GM15510 (cell line): ENCODE measurements around the gene BCL2L12.

Experiments
- POLR2A ChIP-seq: IDR thresholded peaks from 3 replicates; pipeline ENCODE4 v1.6.1; 2011; ENCODE audit warnings: borderline replicate concordance; ENCODE audit not compliant: insufficient read length; ENCODE audit errors: extremely low read depth

Gene BCL2L12, protein sequence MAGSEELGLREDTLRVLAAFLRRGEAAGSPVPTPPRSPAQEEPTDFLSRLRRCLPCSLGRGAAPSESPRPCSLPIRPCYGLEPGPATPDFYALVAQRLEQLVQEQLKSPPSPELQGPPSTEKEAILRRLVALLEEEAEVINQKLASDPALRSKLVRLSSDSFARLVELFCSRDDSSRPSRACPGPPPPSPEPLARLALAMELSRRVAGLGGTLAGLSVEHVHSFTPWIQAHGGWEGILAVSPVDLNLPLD

DNA sequence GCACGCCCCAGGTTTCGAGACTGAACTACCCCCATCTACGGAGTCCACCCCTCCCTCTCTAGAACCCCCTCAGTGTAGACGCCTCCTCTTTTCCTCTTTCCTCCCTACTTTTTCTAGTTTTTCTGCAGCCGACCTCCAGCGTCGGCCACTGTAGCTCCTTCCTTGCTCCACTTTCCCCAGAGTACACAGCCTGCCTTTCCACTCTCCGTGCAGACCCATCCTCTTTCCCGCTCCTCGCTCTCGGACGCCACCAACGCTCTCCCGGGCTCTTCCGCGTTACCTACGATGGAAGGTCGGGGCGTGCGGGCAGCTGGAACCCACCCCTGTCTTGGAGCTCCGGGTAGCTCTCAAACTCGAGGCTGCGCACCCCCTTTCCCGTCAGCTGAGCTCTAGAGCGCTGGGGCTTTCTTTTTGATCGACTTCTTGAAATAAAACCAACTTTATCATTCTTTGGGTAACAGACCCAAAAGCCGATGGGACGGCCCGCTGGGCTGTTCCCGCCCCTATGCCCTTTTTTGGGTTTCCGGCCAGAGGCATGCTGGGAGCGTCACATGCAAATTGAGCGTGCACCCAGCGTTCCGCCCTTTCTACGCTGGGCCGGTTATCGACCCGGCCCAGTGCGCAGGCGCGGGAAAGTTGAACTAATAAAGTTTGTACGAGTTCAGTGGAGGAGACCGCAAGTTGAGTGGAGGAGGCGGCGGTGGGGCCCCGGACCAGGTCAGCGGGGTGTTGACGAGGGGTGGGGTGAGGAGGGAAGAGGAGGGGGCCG, at the start of gene BCL2L12, which contains the start of gene IRF3:
TSS of gene BCL2L12 (plus strand) at position 583 of the 769 bp plus-strand sequence. CDS start 760 bp downstream, outside the sequence.
TSS of gene IRF3 (minus strand) at position 507 of the 769 bp plus-strand sequence. CDS start 1,019 bp downstream, outside the sequence.
- no peak for TF ChIP-seq POLR2A

DNA sequence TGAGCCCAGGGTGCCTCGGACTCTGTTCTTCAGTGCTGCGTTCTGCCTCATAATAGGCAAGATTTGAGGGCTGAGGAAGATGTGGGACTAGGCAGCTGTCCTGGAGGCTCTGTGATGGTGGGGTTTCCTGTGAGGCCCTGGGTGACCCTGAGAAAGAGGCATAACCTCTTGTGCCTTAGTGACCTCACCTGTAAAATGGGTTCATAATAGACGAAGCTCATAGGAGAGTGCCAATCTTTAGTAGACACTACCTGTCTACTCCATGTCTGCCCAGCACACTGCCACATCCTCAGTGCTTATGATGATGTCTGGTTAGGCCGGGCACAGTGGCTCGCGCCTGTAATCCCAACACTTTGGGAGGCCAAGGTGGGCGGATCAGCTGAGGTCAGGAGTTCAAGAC, 49.2 kb upstream of the BCL2L12 start:
- TF ChIP-seq POLR2A: no peak

DNA sequence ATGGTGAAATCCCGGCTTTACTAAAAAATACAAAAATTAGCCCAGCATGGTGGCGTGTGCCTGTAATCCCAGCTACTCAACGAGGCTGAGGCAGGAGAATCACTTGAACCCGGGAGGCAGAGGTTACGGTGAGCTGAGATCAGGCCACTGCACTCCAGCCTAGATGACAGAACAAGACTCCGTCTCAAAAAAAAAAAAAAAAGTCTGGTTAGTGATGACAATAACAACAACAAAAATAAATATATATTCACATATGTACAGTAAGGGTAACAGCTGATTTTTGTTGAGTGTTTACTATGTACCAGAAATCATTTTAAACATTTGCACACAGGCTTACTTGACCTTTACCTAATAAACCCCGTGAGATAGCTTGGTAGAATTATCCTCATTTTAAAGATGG, 48.8 kb upstream of the BCL2L12 start:
- no peak for TF ChIP-seq POLR2A

DNA sequence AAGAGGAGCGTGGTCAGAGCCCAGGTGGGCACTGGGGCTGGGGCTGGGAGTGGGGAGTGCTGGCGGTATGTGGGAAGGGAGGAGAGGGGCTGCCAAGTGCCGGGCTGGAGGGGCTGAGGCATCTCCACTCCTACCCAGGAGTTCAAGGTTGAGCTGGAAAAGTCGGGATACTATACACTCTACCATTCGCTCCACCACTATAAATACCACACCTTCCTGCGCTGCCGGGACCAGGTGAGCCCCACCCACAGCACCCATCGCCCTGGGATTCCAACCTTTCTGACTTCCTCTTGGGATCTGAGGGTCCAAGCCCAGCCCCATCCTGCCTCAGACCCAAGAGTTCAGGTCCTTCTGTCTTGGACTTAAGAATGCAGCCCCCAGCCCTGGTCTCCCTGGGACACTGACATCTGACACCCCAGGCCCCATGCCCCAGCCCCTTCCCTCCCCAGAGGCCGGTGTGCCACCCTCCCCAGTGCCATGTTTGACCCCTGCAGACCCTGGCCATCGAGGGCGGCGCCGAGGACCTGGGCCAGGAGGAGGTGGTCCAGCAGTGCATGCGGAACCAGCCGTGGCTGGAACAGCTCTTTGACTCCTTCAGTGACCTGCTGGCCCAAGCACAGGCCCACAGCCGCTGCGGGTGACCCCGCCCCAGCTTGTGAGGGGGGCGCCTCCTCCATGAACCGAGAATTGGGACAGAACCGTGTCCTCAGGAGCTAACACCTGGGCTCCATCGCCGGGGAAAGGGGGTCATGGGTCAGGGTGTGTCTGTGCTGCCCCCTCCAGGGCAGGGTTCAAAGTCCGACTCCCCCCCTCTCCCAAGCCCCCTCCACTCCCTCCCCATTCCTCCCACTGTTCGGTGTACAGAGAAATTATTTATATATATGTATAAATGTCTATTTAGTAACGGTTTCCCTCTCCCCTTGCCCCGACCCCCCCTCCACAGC, 40.5 kb upstream of the BCL2L12 start:
- TF ChIP-seq POLR2A: no peak

DNA sequence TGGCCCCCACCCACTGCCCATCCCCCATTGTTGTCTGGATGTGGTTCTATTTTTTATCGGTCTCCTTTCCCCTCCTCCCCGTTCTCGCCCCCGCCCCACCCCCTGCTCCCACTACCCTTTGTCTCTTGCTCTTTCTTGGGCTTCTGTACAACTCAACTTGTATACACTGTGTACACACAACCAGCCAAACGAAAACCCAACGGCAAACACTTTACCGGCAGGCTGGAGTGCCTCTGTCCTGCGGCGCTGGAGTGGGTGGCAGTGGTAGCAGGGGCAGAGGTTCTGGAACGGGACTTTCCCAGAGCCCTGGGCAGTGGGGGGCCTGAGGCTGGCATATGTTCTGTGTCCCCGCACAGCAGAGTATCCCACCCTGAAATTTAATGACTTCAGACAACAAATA, 39.5 kb upstream of the BCL2L12 start:
- TF ChIP-seq POLR2A: no peak

DNA sequence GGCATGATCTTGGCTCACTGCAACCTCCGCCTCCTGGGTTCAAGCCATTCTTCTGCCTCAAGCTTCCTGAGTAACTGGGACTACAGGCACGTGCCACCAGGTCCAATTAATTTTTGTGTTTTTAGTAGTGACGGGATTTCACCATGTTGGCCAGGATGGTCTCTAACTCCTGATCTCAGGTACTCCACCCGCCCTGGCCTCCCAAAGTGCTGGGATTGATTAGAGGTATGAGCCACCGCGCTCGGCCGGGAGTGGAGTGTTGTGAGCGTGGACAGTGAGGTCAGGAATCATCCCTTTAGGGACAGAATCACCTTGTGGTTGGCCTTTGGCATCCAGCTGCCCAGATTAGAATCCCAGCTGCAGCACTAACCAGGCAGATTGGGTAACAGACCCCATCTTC, 36.1 kb upstream of the BCL2L12 start:
- no peak for TF ChIP-seq POLR2A

DNA sequence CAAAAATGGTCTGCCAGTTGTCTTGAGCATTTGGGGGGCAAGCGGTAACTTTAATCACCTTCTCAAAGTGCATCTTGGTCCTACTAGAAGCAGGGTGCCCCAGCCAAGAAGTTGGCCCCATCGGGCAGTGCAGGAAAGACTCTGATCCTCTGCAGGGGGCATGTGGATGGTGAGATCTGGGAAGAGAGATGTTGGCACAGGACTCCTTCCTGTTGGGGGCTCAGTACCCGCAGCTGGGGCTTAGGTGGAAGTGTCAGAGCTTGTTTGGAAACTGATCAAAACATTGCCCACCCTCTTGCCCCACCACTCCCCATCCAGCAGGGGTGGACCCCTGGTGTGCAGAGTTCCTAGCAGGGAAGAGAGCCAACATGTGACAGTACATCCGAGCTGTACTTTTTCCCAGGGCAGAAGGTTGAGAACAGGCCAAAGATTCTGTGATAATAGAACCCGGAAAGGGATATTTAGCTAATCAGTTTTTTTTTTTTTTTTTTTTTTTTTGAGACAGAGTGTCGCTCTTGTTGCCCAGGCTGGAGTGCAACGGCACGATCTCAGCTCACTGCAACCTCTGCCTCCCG, 34.6 kb upstream of the BCL2L12 start:
- no peak for TF ChIP-seq POLR2A

DNA sequence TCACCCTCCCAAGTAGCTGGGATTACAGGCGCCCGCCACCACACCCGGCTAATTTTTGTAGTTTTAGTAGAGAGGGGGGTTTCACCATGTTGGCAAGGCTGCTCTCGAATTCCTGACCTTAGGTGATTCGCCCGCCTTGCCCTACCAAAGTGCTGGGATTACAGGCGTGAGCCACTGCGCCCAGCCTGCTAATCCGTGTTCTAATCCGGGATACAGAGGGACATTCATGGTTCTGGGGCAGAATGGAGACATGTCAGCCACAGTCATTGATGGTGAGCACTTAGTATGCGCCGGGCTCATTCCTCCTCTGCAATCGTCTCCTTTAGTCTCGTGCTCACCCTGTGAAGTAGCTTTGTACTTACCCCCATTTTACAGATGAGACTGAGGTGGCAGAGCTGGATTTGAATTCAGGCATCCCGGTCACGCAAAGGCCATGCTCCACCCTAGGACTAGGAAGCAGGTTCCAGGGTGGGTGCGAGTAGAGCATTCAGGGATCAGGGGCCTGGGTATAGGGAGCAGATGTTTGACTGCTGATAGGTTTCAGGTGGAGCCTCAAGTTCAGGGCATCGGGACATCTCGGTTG, 34.0 kb upstream of the BCL2L12 start:
- TF ChIP-seq POLR2A: no peak

DNA sequence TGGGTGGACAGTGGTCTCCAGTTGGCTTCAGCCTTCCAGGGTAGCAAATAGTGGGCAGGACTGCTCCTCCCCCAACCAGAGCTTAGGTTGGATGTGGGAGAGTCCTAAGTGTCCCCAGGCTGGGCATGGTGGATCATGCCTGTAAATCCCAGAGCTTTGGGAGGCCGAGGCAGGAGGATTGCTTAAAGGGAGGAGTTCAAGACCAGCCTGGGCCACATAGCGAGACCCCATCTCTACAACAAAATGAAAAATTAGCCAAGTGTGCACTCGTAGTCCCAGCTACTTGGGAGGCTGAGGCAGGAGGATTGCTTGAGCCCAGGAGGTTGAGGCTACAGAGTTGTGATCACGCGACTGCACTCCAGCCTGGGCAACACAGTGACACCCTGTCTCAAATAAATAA, 33.2 kb upstream of the BCL2L12 start:
- TF ChIP-seq POLR2A: no peak

DNA sequence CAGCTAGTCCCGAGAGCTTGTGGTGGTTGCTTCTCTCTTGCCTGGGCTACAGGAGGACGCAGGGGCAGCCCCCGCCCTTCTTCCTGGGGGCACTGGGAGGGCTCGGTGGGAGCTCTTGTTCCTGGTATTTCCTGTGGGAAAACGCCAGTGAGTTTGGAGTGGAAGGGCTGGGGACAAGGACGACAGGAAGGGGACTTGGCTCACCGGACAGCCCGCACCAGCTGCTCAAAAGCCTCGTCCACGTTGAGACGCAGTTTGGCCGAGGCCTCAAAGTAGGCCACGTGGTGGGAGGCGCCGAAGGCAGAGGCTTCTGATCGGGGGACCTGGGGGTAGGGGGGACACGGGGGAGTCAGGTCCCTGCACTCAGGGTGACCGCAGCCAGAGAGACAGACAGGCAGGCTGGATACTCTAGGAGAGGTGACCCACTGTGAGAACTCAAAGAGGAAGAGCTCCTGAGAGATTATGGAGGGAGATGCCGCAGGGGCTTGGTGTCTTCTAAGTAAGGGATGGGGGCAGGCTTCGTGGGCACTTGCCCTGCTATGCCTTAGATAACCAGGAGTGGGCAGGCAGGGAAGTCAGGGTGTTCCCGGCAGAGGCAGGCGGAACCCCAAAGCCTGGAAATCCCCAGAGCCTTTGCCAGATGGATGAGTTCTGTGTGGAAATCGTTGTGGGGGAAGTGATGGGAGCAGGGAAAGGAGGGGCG, 30.1 kb upstream of the BCL2L12 start:
- no peak for TF ChIP-seq POLR2A

DNA sequence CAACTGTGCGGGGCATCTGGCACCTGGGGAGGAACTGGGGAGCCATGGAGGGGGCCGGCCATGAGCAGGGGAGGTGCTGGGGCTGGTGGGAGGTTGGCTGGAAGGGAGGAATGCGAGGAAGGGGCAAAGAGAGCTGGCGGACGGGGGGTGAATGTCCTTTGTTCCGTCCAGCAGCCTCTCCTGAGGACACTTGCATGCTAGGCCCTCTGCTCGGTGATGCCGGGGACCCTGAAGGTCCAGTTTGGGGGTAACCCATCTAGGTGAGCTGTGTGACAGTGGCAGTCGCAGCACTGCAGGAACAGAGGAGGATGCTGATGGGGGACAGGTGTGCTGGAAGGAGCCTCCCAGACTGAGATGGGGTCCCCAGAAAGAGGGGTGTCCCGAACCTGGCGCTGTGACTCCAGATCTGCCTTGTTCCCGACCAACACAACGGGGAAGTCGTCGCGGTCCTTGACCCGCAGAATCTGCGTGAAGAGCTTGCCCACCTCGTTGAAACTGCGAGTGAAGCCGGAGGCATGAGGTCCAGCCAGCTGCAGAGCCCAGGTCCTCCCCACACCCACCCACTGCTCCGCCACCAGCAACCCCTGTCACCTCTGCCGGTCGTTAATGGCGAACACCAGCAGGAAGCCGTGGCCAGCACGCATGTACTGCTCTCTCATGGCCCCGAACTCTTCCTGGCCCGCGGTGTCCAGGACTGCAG, 29.4 kb upstream of the BCL2L12 start:
- no peak for TF ChIP-seq POLR2A

DNA sequence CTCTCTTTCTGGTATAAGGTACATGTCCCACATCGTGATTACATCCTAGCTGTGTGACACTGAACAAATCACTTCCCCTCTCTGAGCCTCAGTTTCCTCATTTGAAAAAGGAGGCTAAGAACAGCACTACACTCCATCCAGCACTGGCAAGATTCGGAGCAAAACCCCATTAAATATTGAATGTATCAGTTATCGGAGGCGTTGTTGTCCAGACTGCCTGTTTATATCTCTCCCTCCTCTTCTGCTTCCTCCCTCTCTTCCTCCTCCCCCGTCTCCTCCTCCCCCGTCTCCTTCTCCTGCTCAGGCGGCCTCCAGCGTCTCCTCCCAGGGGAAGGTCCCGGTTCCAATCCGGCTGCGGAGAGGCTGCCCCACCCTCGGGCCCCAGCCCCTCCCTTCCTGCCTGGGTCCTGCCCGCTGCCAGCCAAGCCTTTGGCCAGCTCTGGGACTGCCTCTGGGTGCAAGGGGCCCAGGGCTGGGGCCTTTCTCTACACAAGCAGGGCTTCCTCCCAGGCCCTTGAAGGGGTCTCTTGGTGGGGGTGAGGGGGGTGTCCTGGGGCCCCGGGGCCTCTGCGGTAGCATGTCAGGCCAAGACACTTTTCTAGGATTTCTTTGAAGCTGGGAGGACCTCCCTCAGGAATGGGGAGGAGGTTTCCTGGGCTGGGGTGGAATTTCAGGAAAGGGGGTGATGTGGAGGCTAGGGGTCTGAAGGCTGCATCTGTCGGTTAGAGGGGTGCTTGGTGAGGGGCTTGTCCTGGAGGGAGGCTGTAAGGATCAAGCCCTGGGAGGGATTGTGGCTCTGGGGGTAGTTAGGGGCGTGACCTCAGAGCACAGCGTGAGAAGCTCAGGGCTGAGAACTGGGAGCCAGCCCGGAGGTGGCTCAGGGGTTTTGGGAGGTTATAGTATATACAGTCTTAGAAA, 27.7 kb upstream of the BCL2L12 start:
- TF ChIP-seq POLR2A: no peak
